ENCODE measurements around the gene CRY2.

CRY2 gene

GRCh38 chr11:45848654-45849081, 1.4 kb downstream of the CRY2 start:
- DNase-seq (ENCODE audit: low read depth in 2 of 2) = no peak

- DNase-seq (ENCODE audit: low read depth in 2 of 2) = no peak
These were observed 3.2 kb downstream of the CRY2 start for GRCh38 chr11:45850446-45850845.

GRCh38 chr11:45851228-45851627, 4.0 kb downstream of the CRY2 start:
- no peak for DNase-seq (ENCODE audit: low read depth in 2 of 2)

- DNase-seq (ENCODE audit: low read depth in 2 of 2) = no peak
These were observed 4.9 kb downstream of the CRY2 start for GRCh38 chr11:45852018-45852711.

- no peak for DNase-seq (ENCODE audit: low read depth in 2 of 2)
These were observed 5.4 kb downstream of the CRY2 start for GRCh38 chr11:45852712-45853101.

GRCh38 chr11:45853332-45854219, 6.3 kb downstream of the CRY2 start:
- no peak for DNase-seq (ENCODE audit: low read depth in 2 of 2)

GRCh38 chr11:45855308-45855707, 8.0 kb downstream of the CRY2 start:
- DNase-seq (ENCODE audit: low read depth in 2 of 2) = no peak

GRCh38 chr11:45856044-45856468, 8.8 kb downstream of the CRY2 start:
- DNase-seq (ENCODE audit: low read depth in 2 of 2) = no peak

GRCh38 chr11:45857961-45858474, 10.7 kb downstream of the CRY2 start:
- DNase-seq (ENCODE audit: low read depth in 2 of 2) = no peak

- no peak for DNase-seq (ENCODE audit: low read depth in 2 of 2)
These were observed 11.6 kb downstream of the CRY2 start for GRCh38 chr11:45858751-45859398.

- no peak for DNase-seq (ENCODE audit: low read depth in 2 of 2)
These were observed 12.4 kb downstream of the CRY2 start for GRCh38 chr11:45859661-45860140.

GRCh38 chr11:45860348-45860747, 13.1 kb downstream of the CRY2 start:
- DNase-seq (ENCODE audit: low read depth in 2 of 2) = no peak

GRCh38 chr11:45860764-45861510, 13.7 kb downstream of the CRY2 start:
- no peak for DNase-seq (ENCODE audit: low read depth in 2 of 2)

GRCh38 chr11:45864041-45864440, 16.8 kb downstream of the CRY2 start:
- DNase-seq (ENCODE audit: low read depth in 2 of 2) = no peak

GRCh38 chr11:45869551-45869950, 22.3 kb downstream of the CRY2 start:
- DNase-seq (ENCODE audit: low read depth in 2 of 2) = no peak

- DNase-seq (ENCODE audit: low read depth in 2 of 2) = no peak
These were observed 23.4 kb downstream of the CRY2 start for GRCh38 chr11:45870706-45871105.

GRCh38 chr11:45871638-45872037, 24.4 kb downstream of the CRY2 start:
- no peak for DNase-seq (ENCODE audit: low read depth in 2 of 2)

- peak; percentile 10 to 19 for DNase-seq (ENCODE audit: low read depth in 2 of 2)
These were observed 25.5 kb downstream of the CRY2 start for GRCh38 chr11:45872651-45873356.

- no peak for DNase-seq (ENCODE audit: low read depth in 2 of 2)
These were observed 29.1 kb downstream of the CRY2 start for GRCh38 chr11:45876401-45876800.

- DNase-seq (ENCODE audit: low read depth in 2 of 2) = no peak
These were observed 29.9 kb downstream of the CRY2 start for GRCh38 chr11:45877221-45877620.

- no peak for DNase-seq (ENCODE audit: low read depth in 2 of 2)
These were observed 30.6 kb downstream of the CRY2 start for GRCh38 chr11:45877845-45878244.

Measured in stimulated activated CD8-positive, alpha-beta memory T cell treated with anti-CD3 and anti-CD28 coated beads, Interleukin-15, amount 100 ng/mL, for 48 hours (primary cell).